ENCODE results near the gene HESX1. TPM values are rescaled to one million over a fixed set of nuclear protein-coding genes. Genes with fewer than 3 reads are reported as not detected.

The HESX1 gene
- total and polyA plus RNA-seq, 9 of the 15 experiments (the other 6 are each of a cell fraction or from before 2014, with no cell fraction given) = 0.16 to 1.2 (median 0.76) TPM

DNA sequence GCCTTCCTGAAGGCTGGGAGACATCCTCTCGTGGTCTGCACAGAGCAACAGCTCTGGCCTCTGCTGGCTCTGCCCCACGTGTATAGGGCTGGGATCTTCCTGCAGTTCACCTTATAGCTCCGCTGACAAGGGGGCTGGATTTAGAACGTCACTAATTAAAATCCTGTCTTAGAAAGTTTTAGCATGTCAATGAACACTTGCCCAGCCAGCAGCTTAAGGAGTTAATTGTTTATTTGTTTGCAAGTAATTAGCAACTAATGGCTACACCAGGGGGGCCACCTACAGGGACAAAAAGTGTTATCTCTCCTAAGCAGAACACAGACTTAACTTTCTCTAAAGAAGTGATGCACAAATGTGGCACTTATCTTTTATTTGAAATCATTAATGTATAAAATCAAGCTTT, at the start of gene HESX1 (continued):
- TF ChIP-seq STAT5B (CRISPR knock-in tag; IDR thresholded peaks at IDR 0.05) (no peak), SMARCA5 (IDR thresholded peaks at IDR 0.05) (no peak)

- Histone ChIP-seq H3K4me3 (no peak overlapping the region), H3K9me1 (ENCODE audit: control insufficient read depth, insufficient read depth, low read length) (no peaks in the 10 kb centered on the region), H3K4me1 (replicated peaks in 1 of 2; ENCODE audit: control insufficient read depth in 2 of 2, insufficient read depth in 2 of 2, low read length in 2 of 2) (no peaks in the 10 kb centered on the region), H3K79me2 (ENCODE audit: control insufficient read depth, insufficient read depth, low read length) (no peaks in the 10 kb centered on the region), H3K4me2 (ENCODE audit: insufficient read depth, low read length) (no peak overlapping the region), H3K9me3 (replicated peaks; ENCODE audit: control insufficient read depth, insufficient read depth, low read depth, low read length) (no peaks in the 10 kb centered on the region), H2AFZ (ENCODE audit: low read depth, low read length) (no peak overlapping the region), H3K27ac (ENCODE audit: extremely low read depth, low read depth, low read length) (no peak overlapping the region), H3K27me3 (ENCODE audit: control insufficient read depth in 2 of 2, insufficient read depth in 2 of 2, low read length in 2 of 2) (no peaks in the 10 kb centered on the region), H3K36me3 (ENCODE audit: control insufficient read depth, insufficient read depth, low read length) (peaks cover 24% of the 10 kb centered on the region; the same call in 2 of the 3 replicates), H4K20me1 (replicated peaks; ENCODE audit: control insufficient read depth, insufficient read depth, low read length) (no peaks in the 10 kb centered on the region), H3K9ac (ENCODE audit: insufficient read depth in 1 of 2, low read depth in 2 of 2, low read length in 2 of 2) (no peak overlapping the region)
- DNase-seq (ENCODE audit: extremely low read depth in 1 of 4, low spot score in 3 of 4) (no peak), FAIRE-seq (no peak), ATAC-seq (no peak)
- WGBS (ENCODE audit: insufficient coverage, low coverage, missing lambda C conversion rate) = 48% methylated on average over 2 of the region's 2 CpGs
- intact Hi-C loops (cut with micrococcal nuclease) = no loop called here
- no TSS peak for BruUV-seq (replicated peaks)
- in situ Hi-C loops (cut with MboI) = no loop called here
- ChIA-PET CTCF (ENCODE audit: low intra/inter-chr PET ratio) (no interaction called here), POLR2A (no interaction called here)
- no peak for TF ChIP-seq WHSC1 (IDR thresholded peaks at IDR 0.05; ENCODE audit: low read length)
- no peak for TF ChIP-seq NCOA4 (IDR thresholded peaks at IDR 0.05; ENCODE audit: partially characterized antibody)
- no peak for TF ChIP-seq MTA2 (IDR thresholded peaks at IDR 0.05; ENCODE audit: low read depth)
- no peak for TF ChIP-seq RFX7 (CRISPR knock-in tag; IDR thresholded peaks at IDR 0.05)
- no peak for TF ChIP-seq REST (IDR thresholded peaks at IDR 0.05; ENCODE audit: borderline replicate concordance)
- no peak for TF ChIP-seq REST (CRISPR knock-in tag; IDR thresholded peaks at IDR 0.05; ENCODE audit: low read depth)
- no peak for TF ChIP-seq CBX5 (IDR thresholded peaks at IDR 0.05; ENCODE audit: borderline replicate concordance, low read depth)
- TF ChIP-seq MIER1 (IDR thresholded peaks at IDR 0.05; ENCODE audit: low read depth) = no peak
- no peak for TF ChIP-seq ZNF224 (CRISPR knock-in tag; IDR thresholded peaks at IDR 0.05)
- TF ChIP-seq ZNF583 (CRISPR knock-in tag; IDR thresholded peaks at IDR 0.05) = no peak
- TF ChIP-seq PTRF (tag; IDR thresholded peaks at IDR 0.05) = no peak
- TF ChIP-seq MED1 (CRISPR knock-in tag; IDR thresholded peaks at IDR 0.05; ENCODE audit: borderline replicate concordance) = no peak
- TF ChIP-seq ATF1 (CRISPR knock-in tag; IDR thresholded peaks at IDR 0.05) = no peak
- TF ChIP-seq ATF1 (tag; IDR thresholded peaks at IDR 0.05) = no peak
Observed at GRCh38 chr3:57244946-57245345, 45.2 kb upstream of the HESX1 start.
